HG02973 (cell line): ENCODE data around the gene GPR37L1.
"Not testable (repeated sequence)": the region's sequence is repeated elsewhere in the genome, so short reads cannot be mapped to it uniquely, and the experiment has no call there.

ENCODE experiments used
- ATAC-seq: cut with Tn5 transposase; IDR thresholded peaks from one replicate; pipeline ENCODE4 v1.9.1; 2021; ENCODE audit warnings: moderate library complexity; ENCODE audit not compliant: unreplicated experiment

The GPR37L1 gene

DNA sequence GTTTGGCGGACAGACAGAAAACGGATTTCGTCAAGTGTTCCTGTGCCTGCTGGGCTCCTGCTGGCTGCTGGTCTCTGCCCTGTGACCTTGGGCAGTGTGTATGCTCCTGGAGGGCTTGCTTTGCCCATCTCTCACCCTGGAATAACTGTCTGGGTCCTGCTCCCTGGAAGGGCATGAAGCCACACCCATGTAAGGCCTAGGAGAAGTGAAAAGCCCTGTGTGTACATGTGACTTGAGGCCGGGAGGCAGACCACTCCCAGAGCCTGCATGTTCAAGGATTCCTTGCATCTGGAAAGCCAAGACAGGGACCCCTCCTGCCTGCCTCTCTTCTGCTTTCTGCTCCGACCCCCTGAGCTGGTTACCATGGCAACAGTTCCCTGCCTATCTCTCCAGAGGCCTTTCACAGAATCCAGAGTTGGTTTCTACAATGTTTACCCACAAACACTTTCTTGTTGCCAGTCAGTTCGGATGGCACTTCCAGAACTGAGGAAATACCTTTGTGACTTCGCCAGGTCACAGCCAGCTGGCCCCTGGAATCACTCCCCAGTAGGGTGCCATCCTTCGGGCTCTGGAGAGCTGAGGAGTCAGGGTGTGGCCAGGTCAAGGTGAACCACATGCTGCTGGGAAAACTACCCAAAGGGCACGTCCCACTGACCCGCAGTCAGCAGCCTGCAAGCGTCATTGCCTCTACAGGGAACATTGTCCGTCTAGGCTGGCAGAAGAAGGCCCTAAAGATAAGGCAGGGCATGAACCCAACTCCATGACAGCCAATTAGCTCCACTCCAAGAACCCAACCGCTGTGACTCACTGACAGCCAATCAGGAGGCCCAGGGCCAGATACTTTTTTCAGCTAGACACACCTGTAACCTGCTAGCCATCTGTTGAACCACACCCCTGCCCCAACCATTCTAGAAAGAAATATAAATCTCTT is 14.7 kb upstream of the GPR37L1 start:
- no peak for ATAC-seq

DNA sequence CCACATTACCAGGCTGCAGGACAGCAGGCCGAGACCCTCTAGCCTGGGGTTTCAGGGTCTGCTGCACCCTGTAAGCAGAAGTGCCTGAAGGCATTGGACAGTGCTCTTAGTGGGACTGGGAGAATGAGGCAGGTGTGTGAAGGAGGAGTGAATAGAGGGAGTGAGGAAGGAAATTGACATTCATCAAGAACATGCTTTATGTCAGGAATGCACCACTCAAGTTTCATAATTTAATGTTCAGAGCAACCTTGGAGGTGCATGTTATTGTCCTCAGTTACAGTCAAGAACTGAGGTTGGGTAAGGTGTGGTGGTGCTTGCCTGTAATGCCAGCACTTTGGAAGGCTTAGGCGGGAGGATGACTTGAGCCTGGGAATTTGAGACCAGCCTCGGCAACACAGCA is 11.7 kb upstream of the GPR37L1 start:
- ATAC-seq: no peak

DNA sequence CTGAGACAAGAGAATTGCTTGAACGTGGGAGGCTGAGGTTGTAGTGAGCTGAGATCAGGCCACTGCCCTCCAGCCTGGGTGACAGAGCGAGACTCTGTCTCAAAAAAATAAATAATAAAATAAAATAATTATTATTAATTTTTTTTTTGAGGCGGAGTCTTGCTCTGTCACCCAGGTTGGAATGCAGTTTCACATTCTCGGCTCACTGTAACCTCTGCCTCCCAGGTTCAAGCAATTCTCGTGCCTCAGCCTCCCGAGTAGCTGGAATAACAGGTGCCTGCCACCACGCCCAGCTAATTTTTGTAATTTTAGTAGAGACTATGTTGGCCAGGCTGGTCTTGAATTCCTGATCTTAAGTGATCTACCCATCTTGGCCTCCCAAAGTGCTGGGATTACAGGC is 11.1 kb upstream of the GPR37L1 start:
- not testable (repeated sequence) for ATAC-seq

DNA sequence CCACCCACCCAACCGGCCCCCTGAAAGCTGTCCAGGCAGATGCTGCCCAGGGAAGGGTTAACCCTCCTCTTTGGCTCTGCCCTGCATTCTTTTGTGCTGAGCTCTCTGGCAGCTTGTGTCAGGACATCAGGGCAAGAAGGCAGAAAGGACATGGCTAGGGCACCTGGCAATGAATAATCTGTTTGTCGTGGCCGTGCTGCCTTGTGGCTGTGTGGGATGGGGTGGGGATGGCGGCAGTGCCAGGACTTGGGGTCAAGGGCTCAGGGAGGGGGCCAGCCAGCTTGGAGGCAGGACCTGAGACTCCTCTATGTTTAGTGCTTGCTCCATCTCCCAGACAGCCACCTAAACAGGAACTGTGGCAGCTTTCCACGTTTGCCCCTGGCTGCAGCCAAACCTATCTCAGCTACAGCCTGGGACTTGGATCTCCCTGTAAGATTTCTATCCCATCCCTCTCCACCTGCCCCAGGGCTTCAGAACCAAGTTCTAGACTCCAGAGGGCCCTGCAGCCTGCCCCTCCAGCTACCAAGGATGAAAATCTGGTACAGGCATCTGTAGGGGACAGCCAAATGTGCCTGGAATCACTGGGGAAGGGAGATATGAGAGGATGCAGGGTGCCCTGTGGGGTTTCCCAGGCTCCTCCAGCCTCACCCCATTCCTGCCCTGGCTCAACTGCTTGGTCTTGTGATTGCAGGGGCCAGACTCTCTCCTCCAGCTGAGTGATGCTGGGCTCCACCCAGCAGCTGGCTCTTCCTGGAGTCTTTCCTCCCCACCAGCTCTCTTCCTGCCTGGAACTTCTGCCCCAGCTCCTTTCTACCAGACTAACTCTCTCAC is 9.6 kb upstream of the GPR37L1 start:
- ATAC-seq: no peak

DNA sequence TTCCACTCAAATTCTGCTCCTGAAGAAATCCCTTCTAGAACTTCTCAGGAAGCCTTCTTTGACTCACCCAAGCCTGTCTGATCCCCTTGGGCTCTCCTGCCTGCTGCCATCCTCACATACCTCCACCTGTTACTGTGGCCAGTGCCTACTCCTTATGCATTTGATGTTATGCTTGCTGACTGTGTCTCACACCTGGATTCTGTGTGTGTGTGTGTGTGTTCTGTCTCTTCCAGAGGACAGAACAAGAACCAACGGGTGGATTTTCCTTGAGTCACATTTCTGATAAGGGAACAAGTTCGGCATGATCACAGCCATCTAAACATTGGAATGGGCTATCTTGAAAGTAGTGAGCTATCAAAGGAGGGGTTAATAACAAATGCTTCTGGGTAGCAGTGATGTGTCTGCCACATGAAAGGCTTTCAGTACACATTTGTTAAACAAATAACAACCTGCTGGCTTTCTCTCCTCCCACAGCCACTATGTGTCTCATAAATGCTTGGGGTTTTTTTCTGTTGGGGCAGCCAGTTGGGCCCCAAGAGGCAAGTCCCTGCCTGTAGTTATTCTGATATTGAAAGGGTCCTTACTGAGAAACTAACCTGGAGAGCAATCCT is 8.9 kb upstream of the GPR37L1 start:
- no peak for ATAC-seq

DNA sequence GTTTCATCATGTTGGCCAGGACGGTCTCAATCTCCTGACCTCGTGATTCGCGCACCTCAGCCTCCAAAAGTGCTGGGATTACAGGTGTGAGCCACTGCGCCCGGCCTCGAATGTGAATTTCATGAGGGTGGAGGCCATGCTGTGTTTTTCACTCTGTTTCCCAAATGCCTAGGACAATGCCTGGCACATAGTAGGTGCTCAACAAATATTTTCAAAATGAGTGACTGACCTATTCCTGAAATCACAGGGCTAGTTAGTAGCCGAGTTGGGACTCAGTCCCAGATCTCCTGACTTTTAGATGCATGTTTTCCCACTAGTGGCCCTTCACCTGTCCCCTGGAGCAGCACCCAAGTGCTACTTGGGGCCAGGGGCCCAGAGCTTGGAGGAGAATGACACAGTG is 6.4 kb upstream of the GPR37L1 start:
- ATAC-seq: no peak

DNA sequence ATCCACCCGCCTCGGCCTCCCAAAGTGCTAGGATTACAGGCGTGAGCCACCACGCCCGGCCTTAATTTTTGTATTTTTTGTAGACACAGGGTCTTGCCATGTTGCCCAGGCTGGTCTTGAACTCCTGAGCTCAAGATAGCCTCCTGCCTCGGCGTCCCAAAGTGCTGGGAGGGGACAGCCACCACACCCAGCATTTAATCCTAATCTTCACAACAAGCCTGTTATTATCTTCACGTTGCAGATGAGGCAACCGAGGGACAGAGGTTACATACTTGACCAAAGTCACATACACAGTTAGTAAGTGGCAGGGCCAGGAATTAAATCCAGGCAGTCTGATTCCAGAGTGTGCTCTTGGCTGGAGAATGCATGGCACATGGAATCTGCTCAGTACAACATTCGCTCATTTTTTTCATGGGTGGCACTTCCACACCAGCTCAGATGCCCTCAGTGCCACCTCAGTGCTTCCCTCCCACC is 4.8 kb upstream of the GPR37L1 start:
- no peak for ATAC-seq

DNA sequence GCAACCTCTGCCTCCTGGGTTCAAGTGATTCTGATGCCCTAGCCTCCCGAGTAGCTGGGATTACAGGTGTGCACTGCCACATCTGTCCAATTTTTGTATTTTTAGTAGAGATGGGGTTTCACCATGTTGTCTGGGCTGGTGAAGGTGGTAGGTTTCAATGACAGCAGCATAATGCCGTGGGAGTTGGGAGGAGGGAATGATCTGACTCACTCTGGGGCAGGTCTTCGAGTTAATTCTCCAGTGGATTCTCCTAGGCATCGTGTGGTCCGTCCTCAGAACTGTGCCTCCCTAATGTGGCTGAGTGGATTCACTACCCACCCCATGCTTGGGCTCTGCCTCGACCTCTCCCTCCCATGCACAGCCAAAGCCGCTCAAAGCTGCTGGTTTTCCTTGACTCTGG is 1.7 kb upstream of the GPR37L1 start:
- ATAC-seq: no peak

DNA sequence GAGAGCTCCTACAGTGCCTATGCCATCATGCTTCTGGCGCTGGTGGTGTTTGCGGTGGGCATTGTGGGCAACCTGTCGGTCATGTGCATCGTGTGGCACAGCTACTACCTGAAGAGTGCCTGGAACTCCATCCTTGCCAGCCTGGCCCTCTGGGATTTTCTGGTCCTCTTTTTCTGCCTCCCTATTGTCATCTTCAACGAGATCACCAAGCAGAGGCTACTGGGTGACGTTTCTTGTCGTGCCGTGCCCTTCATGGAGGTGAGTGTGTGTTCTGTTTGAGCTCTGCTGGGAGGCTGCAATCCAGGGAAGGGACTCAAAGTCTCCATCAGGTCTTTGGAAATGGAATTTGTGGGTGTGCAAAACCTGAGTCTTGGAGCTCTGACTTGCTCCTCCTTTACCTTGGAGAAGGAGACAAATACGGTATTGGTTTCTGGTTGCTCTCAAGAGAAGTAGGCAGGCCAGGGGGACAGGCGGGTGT is 658 bp downstream of the GPR37L1 start:
- no peak for ATAC-seq

DNA sequence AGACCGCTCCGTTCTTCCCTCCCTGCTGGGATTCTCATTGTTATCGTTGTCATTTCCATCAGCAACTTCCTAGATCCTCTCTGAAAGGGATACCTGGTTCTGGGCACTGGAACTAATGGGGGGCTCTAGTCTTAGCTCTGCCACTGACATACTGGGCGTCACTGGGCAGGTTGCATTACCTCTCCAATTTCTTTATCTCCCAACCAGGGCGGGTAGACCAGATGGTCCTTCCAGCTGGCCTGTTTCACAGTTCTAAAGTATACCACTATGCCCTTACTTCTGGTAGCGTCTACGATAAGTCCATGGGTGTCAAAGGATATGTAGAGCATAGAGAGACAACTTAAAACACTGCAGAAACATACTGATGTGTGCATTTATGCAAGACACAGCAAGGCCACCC is 1.4 kb downstream of the GPR37L1 start:
- ATAC-seq: no peak

DNA sequence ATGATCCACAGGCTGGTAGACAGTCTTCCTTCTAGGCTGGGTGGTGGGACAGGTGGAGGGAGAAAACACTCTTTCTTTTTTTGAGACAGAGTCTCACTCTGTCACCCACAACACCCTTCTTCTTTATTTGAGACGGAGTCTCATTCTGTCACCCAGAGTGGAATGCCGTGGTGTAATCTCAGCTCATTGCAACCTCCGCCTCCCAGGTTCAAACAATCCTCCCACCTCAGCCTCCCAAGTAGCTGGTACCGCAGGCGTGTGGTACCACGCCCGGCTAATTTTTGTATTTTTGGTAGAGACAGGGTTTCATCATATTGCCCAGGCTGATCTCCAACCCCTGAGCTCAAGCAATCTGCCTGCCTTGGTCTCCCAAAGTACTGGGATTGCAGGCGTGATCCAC is 2.9 kb downstream of the GPR37L1 start:
- ATAC-seq: no peak

DNA sequence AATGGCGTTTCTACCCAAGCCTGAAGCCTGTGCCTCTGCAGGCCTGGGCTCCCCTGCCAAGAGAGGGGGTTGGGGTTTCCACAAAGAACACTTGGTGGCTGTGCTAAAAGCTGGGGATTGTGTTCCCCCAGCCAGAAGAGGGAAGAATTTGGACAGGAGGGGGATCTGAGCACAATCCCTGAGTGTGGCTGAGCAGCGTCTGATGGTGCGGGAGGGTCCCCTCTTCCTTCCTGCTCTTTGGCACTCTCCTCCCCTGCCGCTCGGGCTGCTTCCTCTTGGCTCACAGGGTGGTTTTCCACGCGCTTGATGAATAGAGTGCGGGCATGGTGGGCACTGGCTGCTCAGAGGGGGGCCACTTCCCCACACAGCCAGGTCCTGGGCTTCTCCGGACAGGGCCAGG is 3.7 kb downstream of the GPR37L1 start:
- ATAC-seq: no peak

DNA sequence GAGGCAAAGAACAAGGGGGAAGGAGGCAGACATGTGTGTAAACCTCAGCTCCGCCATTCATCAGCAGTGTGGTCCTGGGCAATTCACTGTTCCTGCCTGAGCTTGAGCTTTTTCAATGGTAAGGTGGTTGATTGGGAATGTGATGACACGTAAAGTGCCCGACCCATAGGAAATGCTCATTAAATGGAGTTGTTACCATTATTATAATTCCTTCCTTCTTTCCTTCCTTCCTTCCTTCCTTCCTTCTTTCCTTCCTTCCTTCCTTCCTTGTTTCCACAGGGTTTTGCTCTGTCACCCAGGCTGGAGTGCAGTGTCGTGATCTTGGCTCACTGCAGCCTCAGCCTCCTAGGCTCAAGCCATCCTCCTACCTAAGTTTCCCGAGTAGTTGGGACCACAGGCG is 4.3 kb downstream of the GPR37L1 start:
- no peak for ATAC-seq

DNA sequence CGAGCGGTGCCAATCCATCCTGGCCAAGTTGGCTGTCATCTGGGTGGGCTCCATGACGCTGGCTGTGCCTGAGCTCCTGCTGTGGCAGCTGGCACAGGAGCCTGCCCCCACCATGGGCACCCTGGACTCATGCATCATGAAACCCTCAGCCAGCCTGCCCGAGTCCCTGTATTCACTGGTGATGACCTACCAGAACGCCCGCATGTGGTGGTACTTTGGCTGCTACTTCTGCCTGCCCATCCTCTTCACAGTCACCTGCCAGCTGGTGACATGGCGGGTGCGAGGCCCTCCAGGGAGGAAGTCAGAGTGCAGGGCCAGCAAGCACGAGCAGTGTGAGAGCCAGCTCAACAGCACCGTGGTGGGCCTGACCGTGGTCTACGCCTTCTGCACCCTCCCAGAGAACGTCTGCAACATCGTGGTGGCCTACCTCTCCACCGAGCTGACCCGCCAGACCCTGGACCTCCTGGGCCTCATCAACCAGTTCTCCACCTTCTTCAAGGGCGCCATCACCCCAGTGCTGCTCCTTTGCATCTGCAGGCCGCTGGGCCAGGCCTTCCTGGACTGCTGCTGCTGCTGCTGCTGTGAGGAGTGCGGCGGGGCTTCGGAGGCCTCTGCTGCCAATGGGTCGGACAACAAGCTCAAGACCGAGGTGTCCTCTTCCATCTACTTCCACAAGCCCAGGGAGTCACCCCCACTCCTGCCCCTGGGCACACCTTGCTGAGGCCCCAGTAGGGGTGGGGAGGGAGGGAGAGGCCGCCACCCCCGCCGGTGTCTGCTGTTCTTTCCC is 5.3 kb downstream of the GPR37L1 start:
- ATAC-seq: no peak

DNA sequence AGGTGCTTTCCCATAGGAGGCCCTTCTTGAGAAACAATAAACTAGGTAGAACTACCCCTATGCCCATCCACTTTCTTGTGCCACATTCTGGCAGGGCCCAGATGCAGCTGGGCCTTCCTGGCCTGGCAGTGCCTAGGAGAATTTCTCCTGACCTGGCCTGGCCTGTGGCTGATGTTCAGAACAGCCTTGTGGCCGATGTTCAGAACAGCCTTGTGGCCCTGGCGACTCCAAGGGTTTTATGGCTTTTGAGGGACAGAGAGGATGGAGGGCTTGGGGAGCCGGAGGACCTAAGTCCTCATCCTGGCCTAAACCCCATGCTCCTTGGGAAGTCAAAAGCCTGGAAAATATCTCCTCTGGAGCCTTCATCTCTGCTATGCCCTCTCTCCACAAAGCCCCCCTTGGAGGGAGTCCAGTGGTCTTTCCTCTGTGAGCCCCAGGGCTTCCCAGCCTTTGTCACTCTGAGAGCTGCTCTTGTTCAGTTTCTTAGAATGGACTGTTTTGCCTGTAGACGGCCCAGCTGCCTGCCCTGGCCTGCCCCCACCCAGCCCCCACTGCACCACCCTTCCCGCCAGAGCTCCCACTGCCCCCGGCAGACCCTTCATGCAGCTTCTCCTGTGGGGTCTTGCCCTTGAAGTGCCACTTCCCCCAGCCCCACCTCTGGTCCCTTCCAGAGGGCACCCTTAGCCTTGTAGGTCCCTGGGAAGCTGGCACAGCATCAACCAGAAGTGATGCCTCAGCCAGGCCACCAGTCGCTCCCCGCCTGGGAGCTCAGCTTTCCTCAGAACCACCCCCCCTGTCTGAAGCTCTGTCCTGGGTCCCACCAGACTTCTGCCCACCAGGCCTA is 7.0 kb downstream of the GPR37L1 start:
- no peak for ATAC-seq

DNA sequence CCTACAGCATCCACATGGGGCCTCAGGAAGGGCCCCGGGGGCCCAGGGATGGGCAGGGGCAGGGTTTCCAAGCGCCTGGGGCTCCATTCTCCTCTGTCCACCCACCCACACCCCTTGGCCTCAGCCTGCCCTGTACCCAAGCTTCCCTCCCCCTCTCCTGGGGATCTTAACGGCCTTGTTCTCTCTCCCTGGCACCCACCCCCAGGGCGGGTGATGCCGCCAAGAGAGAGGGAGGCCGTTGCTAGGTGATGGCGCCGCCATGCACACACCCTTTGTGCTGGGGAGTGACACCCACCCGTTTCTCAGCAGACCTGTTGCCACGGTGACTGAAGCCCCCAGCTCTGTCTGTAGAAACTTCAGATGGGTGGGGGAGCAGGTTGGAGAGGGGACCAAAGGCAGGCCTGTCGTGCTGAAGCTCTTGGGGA is 7.6 kb downstream of the GPR37L1 start:
- ATAC-seq: no peak

DNA sequence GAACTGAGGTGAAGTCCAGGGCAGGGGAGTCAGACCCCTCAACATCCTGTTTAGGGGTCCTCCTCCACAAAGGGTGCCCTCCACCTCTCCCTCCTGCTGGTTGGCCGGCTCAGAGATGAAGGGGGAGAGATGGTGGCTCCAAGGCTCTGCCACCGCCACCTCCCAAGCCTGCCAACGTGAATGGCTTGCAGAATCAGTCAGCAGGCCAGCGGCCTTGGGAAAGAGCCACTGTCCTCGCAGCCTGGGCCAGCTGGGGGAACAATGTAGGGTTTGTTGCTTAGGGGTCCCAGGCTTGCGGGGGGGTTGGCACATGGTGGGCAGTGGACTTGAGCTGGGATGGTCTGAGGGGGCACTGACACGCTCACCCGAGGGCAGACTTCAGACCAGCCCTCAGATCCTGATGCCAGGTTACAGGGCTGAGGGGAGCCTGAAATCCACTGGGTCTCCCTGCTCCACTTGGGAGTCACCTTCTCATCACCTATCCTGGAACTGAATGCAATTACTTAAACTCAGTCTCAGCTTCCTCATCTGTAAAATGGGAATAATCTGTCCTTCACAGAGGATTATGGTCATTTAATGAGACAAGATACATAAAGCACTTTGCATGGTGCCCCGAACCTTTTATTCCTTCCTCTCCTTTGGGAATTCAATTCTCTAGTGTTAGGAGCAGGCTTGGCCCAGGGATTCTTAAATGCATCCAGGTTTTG is 8.3 kb downstream of the GPR37L1 start:
- no peak for ATAC-seq

DNA sequence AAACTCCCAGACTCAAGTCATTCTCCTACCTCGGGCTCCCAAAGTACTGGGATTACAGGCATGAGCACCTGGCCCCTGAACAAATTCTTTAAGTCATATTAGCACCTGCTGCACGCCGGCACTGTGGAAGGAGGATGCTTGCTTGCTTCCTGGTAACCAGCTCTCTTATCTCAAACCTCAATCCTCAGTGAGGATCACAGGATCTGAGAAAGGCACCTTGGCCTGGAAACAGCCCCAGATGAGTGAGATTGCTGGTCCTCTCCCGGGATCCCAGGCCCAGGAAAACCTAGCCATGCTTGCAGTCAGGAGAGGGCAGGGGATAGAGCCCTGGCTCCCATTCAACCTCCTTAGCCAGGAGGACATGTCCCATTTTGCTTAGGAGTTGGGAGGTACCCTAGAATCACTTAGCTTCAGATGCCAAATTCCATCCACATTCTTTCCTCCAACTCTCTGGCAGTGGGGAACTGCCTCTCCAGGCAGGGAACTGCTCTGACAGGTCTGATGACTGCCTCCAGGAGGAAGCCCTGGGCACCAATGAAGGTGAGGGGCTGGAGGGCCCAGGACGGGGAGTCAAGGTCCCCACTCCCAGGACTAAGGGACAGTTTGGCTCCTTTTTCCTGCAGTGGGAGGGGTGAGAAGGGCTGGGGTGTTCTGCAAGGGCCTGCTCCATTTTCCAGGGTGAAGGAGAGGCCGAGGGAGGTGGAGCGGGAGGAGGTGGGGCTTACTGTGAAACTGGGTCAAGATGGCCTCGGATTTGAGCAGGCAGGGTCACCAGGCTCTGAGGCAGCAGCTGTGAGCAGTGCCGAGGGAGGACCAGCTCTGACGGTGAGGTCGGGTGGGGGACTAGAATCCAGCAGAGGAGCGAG is 9.5 kb downstream of the GPR37L1 start:
- no peak for ATAC-seq
